ENCODE measurements around the gene CELF2.

CELF2 gene

DNA sequence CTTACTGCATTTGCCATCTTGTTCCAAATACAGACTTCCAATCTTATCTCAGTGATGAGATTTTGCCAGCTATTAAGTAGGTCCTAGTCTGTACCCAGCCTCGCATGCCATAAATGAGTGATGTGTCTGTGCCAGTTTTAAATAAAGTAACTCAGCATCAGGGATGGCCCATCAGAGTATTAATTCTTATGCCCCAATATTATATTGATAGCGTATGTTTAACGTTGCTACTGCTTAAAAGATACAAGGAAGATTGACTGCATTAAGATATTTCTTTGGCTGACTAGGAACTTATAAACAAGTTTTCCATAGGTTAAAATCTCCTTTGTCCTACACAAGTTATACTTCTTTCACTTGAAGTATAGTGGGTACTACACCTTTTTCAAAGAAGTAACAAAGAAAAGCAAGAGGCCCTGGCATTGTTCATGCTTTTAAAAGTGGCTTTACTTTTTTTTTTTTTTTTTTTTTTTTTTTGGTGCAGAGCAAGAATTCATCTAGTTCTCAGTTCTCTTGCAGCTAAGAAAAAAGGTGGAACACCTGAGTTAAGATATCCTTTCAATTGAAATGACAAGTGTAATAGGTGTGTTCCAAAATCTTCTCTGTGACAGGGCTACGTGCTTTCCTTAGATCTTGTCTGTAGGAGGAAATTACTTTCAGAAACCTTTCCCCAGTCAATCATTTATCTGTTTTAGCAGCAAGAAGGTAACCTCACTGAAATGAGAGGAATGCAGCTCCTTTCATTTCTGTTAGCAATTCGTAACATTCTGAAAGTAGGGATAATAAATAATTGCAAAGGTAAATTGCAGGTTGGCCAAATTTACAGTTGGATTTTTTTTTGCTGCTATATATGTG, 245.0 kb downstream of the CELF2 start:
- DNase-seq (ENCODE audit: low read depth) = no peak
- TF ChIP-seq, protein P1, sequence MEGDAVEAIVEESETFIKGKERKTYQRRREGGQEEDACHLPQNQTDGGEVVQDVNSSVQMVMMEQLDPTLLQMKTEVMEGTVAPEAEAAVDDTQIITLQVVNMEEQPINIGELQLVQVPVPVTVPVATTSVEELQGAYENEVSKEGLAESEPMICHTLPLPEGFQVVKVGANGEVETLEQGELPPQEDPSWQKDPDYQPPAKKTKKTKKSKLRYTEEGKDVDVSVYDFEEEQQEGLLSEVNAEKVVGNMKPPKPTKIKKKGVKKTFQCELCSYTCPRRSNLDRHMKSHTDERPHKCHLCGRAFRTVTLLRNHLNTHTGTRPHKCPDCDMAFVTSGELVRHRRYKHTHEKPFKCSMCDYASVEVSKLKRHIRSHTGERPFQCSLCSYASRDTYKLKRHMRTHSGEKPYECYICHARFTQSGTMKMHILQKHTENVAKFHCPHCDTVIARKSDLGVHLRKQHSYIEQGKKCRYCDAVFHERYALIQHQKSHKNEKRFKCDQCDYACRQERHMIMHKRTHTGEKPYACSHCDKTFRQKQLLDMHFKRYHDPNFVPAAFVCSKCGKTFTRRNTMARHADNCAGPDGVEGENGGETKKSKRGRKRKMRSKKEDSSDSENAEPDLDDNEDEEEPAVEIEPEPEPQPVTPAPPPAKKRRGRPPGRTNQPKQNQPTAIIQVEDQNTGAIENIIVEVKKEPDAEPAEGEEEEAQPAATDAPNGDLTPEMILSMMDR (IDR thresholded peaks at IDR 0.05; ENCODE audit: insufficient read depth, low read depth, low read length, missing control alignments) = no peak
- H3K4me3 ChIP-seq (ENCODE audit: low read length) = no peak overlapping the region

GRCh38 chr10:11263767-11264166, 246.1 kb downstream of the CELF2 start:
- TF ChIP-seq, protein P1 (IDR thresholded peaks at IDR 0.05; ENCODE audit: insufficient read depth, low read depth, low read length, missing control alignments) = no peak
- no peak for DNase-seq (ENCODE audit: low read depth)
- H3K4me3 ChIP-seq (ENCODE audit: low read length) = no peak overlapping the region

GRCh38 chr10:11264296-11265048, 246.8 kb downstream of the CELF2 start:
- no peak overlapping the region for H3K4me3 ChIP-seq (ENCODE audit: low read length)
- TF ChIP-seq, protein P1 (IDR thresholded peaks at IDR 0.05; ENCODE audit: insufficient read depth, low read depth, low read length, missing control alignments) = no peak
- DNase-seq (ENCODE audit: low read depth) = no peak

DNA sequence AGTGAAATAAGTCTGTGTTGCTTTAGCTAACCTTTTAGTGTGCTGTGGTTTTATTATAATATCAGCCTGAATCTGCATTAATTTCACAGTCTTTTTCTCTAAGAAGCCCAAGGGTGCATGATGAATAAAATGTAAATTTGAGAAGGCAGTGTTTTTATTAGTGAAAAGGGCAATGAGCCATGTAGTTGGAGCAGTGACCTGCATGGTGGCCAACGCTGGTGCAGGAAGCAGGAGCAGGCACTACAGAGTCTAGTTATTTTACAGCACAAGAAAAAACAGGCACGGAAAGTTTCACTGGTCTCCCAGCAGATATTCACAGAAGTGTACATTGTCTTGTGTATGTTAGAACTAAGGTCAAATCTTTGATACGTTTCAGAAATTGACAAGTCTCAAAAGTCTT, 247.8 kb downstream of the CELF2 start:
- TF ChIP-seq, protein P1 (IDR thresholded peaks at IDR 0.05; ENCODE audit: insufficient read depth, low read depth, low read length, missing control alignments) = no peak
- H3K4me3 ChIP-seq (ENCODE audit: low read length) = no peak overlapping the region
- DNase-seq (ENCODE audit: low read depth) = no peak

GRCh38 chr10:11266426-11266825, 248.8 kb downstream of the CELF2 start:
- TF ChIP-seq, protein P1 (IDR thresholded peaks at IDR 0.05; ENCODE audit: insufficient read depth, low read depth, low read length, missing control alignments) = no peak
- no peak overlapping the region for H3K4me3 ChIP-seq (ENCODE audit: low read length)
- DNase-seq (ENCODE audit: low read depth) = no peak

DNA sequence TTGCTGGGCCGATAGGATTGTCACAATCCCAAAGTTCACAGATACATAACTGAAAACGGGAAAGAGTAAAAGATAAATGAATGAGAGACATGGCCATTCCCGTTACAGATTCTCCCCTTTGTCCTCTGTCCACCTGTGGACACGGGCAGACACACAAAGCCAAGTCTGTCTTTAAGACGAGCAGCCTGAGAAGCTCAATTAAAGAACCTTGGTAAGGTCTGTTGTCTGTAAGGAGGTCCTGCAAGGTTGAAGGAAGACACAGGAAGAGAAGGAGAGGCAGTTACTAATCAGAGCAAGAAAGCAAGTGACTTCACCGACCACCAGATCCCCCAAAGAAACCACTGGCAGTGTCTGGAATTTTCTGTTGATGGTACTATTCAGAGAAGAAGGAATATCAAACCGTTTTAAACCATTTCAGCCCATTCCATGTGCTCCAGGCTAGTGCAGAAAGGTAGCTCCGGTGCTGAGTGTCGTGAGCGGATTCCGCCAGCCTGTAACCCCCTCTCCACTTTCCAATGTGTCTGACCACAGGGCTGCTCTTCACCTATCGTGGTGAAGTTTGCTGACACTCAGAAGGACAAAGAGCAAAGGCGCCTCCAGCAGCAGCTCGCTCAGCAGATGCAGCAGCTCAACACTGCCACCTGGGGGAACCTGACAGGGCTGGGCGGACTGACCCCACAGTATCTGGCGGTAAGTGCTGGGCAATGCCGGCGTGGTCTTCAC, 252.6 kb downstream of the CELF2 start:
- peak; percentile 62 for DNase-seq (ENCODE audit: low read depth)
- TF ChIP-seq, protein P1 (IDR thresholded peaks at IDR 0.05; ENCODE audit: insufficient read depth, low read depth, low read length, missing control alignments) = peak; percentile 94
- no peak overlapping the region for H3K4me3 ChIP-seq (ENCODE audit: low read length)

Measured in epithelial cell of esophagus (primary cell).